Right lobe of liver (tissue), 6 donors: ENCODE data around the gene BICD2. TPM values are rescaled to one million over a fixed set of nuclear protein-coding genes. Genes with fewer than 3 reads are reported as not detected.

Experiments used
- ATAC-seq, 4 donors: fragments of 200-7000 bp; cut with Tn5 transposase; one replicate each; pipeline ENCODE4 v1.9.1; 2020; ENCODE audit warnings: mild to moderate bottlenecking in 4 of 4, moderate library complexity in 4 of 4
- DNase-seq, 3 donors: peaks; one replicate each; pipeline ENCODE4 v3.0.0-alpha.2; 2020
- H3K27ac ChIP-seq, 3 donors: fragments of 200-600 bp; one replicate each; pipeline ENCODE4 v1.8.0; 2022
- H3K27me3 ChIP-seq, 2 donors: fragments of 200-600 bp; one replicate each; pipeline ENCODE4 v1.8.0; 2022
- H3K36me3 ChIP-seq, 4 donors: fragments of 200-600 bp; sonication (generic) in 1 of 4; one replicate each; pipeline versions ENCODE4 v1.5.1 to v1.8.0; 2017 to 2022; ENCODE audit warnings: control low read depth in 1 of 4
- H3K4me1 ChIP-seq, 4 donors: fragments of 200-600 bp; sonication (generic) in 1 of 4; one replicate each; pipeline versions ENCODE4 v1.5.1 to v1.8.0; 2017 to 2022; ENCODE audit warnings: control low read depth in 1 of 4
- H3K4me3 ChIP-seq, 3 donors: fragments of 200-600 bp; one replicate each; pipeline ENCODE4 v1.8.0; 2022
- H3K9me3 ChIP-seq, 4 donors: fragments of 200-600 bp; sonication (generic) in 1 of 4; one replicate each; pipeline versions ENCODE4 v1.5.1 to v1.8.0; 2017 to 2022; ENCODE audit warnings: control low read depth in 1 of 4
- CTCF ChIP-seq, 4 donors: fragments of 200-600 bp in 3 of 4; fragments of 450-650 bp in 1 of 4; IDR thresholded peaks; one replicate each; pipeline versions ENCODE4 v1.5.1 to v1.8.0; 2016 to 2022; ENCODE audit warnings: antibody characterized with exemption in 4 of 4, mild to moderate bottlenecking in 2 of 4
- POLR2A ChIP-seq: fragments of 450-650 bp; IDR thresholded peaks from one replicate; pipeline ENCODE4 v1.6.1; 2017; ENCODE audit warnings: antibody characterized with exemption, mild to moderate bottlenecking
- WGBS: methylation state at CpG from one replicate; pipeline ENCODE4 v1.1.6; 2018; ENCODE audit warnings: low coverage, low lambda C conversion rate; ENCODE audit not compliant: insufficient coverage; ENCODE audit errors: missing lambda C conversion rate; 5-methylcytosine and 5-hydroxymethylcytosine counted together
- intact Hi-C, 2 donors: fragments of 100-400 bp; cut with DNase I; formaldehyde crosslinking; loops; one replicate each; pipeline versions ENCODE4 v1.11.2 to v1.14.1; 2022
- total RNA-seq, 6 experiments: library from RNA; depleted of rRNA in 2 of 6; stranded (reverse); fragments of >200 nt in 2 of 6; fragmentation: NEBNext Ultra II Directional in 3 of 6; extraction: Animal tissue kit (Norgen Biotek cat#: 25700) in 3 of 6; gene quantifications; one replicate each; pipeline versions ENCODE4 v1.1.0 to v1.2.4, GENCODE V29; 2016 to 2023
- donor health status: DM: no; HTN: yes; CAD: no.
- donor health status: DM: no; HTN: no; CAD: no.
- donor health status: DM: no; HTN: no; CAD: no.
- donor health status: DM: no; HTN: yes; CAD: no.
- donor health status: DM: no; HTN: yes; CAD: no.

BICD2 gene
- total RNA-seq, 6 experiments from 2014 or later, result 6.3 to 14.9 (median 9.8) TPM

- intact Hi-C loops, result no loop called here
Observed at GRCh38 chr9:92679413-92680165, 85.0 kb downstream of the BICD2 start.

GRCh38 chr9:92671323-92671722 is 93.3 kb downstream of the BICD2 start:
- 36% methylated on average over 1 of the region's 4 CpGs for WGBS
- peak overlapping the region in 1 of 3 donors; percentile 96 for H3K4me3 ChIP-seq
- peak overlapping the region in 1 of 3 donors; percentile 82 for H3K27ac ChIP-seq
- ATAC-seq, result no peak
- H3K9me3 ChIP-seq, result no peaks in the 10 kb centered on the region
- peak in 2 of 3 donors; percentile 40 to 52 for DNase-seq
- no peak for TF ChIP-seq CTCF (IDR thresholded peaks at IDR 0.05)
- no peak for TF ChIP-seq POLR2A
- H3K36me3 ChIP-seq, result no peaks in the 10 kb centered on the region
- intact Hi-C loops, result no loop called here
- H3K27me3 ChIP-seq, result no peaks in the 10 kb centered on the region
- H3K4me1 ChIP-seq, result peaks cover 0 to 17% (median 5%) of the 10 kb centered on the region in 4 donors

More at GRCh38 chr9:92679413-92680165, 85.0 kb downstream of the BICD2 start:
- Histone ChIP-seq H3K36me3 (no peaks in the 10 kb centered on the region), H3K27ac (no peak overlapping the region), H3K4me1 (no peaks in the 10 kb centered on the region), H3K27me3 (no peaks in the 10 kb centered on the region), H3K4me3 (no peak overlapping the region), H3K9me3 (no peaks in the 10 kb centered on the region)
- no peak for DNase-seq
- TF ChIP-seq POLR2A (no peak), CTCF (IDR thresholded peaks at IDR 0.05) (no peak)
- 68% methylated on average over 8 of the region's 14 CpGs for WGBS
- peak in 1 of 4 donors; percentile 14 for ATAC-seq

- WGBS, result under 1% methylated on average over 22 of the region's 75 CpGs
- H3K4me1 ChIP-seq, result peaks cover 0 to 26% (median 9%) of the 10 kb centered on the region in 4 donors
Observed at GRCh38 chr9:92669890-92670708, 94.5 kb downstream of the BICD2 start, which contains the start of gene IPPK. Gene IPPK (minus strand): TSS chr9:92670131. CDS start chr9:92669988, 143 bp downstream.

More at GRCh38 chr9:92669890-92670708, 94.5 kb downstream of the BICD2 start, which contains the start of gene IPPK:
- TF ChIP-seq POLR2A (peak; percentile 74), CTCF (IDR thresholded peaks at IDR 0.05) (no peak)
- DNase-seq (peak; percentile 98 to 99 (median 99)), ATAC-seq (peak; percentile 92 to 97 (median 96))
- intact Hi-C loops, result loop anchor here in 1 of 2 donors (10.0 kb wide), 1 partner anchor 95 kb away; the partner anchor contains the start of gene BICD2
- H3K9me3 ChIP-seq, result no peaks in the 10 kb centered on the region
- H3K36me3 ChIP-seq, result no peaks in the 10 kb centered on the region
- peak within 1 kb of the TSS; percentile 77 to 84 (median 82) for H3K27ac ChIP-seq
- H3K4me3 ChIP-seq, result peak within 1 kb of the TSS; percentile 93 to 97 (median 96)
- H3K27me3 ChIP-seq, result no peaks in the 10 kb centered on the region
